ENCODE measurements around the gene ARPP19. TPM values are rescaled to one million over a fixed set of nuclear protein-coding genes. Genes with fewer than 3 reads are reported as not detected.
"Not testable (repeated sequence)": the region's sequence is repeated elsewhere in the genome, so short reads cannot be mapped to it uniquely, and the experiment has no call there.

The ARPP19 gene
- polyA plus RNA-seq, 1 donor from 2014 or later: 64.6 TPM

- H3K27ac Mint-ChIP-seq: no peak overlapping the region
- peaks cover 45 to 57% (median 47%) of the 10 kb centered on the region in 3 donors for H3K4me1 Mint-ChIP-seq
- H3K27me3 Mint-ChIP-seq: no peaks in the 10 kb centered on the region
- peak overlapping the region in 2 of 4 donors; percentile 72 to 81 for H3K4me3 Mint-ChIP-seq
- peaks cover 3% of the 10 kb centered on the region for H3K36me3 Mint-ChIP-seq
- H3K9me3 Mint-ChIP-seq: no peaks in the 10 kb centered on the region
Observed at GRCh38 chr15:52559575-52559974, 9.3 kb downstream of the ARPP19 start.

- peak overlapping the region in 2 of 4 donors; percentile 72 to 81 for H3K4me3 Mint-ChIP-seq
- no peaks in the 10 kb centered on the region for H3K9me3 Mint-ChIP-seq
- peaks cover 3% of the 10 kb centered on the region for H3K36me3 Mint-ChIP-seq
- peaks cover 44 to 59% (median 44%) of the 10 kb centered on the region in 3 donors for H3K4me1 Mint-ChIP-seq
- no peaks in the 10 kb centered on the region for H3K27me3 Mint-ChIP-seq
- H3K27ac Mint-ChIP-seq: peak overlapping the region in 2 of 3 donors; percentile 18 to 85
Observed at GRCh38 chr15:52559022-52559421, 9.8 kb downstream of the ARPP19 start.

- H3K9me3 Mint-ChIP-seq: no peaks in the 10 kb centered on the region
- no peaks in the 10 kb centered on the region for H3K27me3 Mint-ChIP-seq
- H3K36me3 Mint-ChIP-seq: peaks cover 3% of the 10 kb centered on the region
- peak overlapping the region in 2 of 3 donors; percentile 27 to 83 for H3K27ac Mint-ChIP-seq
- H3K4me3 Mint-ChIP-seq: peak overlapping the region in 1 of 4 donors; percentile 81
- H3K4me1 Mint-ChIP-seq: peaks cover 44 to 61% (median 47%) of the 10 kb centered on the region in 3 donors
Observed at GRCh38 chr15:52558196-52558595, 10.6 kb downstream of the ARPP19 start.

DNA sequence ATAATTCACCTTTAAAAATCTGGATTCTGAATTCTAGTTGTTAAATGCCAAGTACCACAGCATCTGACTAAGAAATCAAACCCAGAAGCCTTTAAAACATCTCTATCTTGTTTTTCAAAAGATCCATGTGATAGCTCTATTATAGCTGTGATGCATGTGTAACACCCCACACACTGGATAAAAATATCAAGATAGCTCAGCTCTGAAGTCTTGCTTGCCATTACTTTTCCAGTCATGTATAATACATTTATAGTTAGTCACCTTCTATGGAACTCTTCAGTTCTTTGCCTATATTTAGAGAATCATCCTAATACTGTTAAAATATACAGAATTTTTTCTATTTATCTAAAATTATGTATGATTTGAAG lies 11.6 kb downstream of the ARPP19 start:
- no peak overlapping the region for H3K27ac Mint-ChIP-seq
- no peak overlapping the region for H3K4me3 Mint-ChIP-seq
- H3K9me3 Mint-ChIP-seq: no peaks in the 10 kb centered on the region
- H3K36me3 Mint-ChIP-seq: peaks cover 3% of the 10 kb centered on the region
- H3K27me3 Mint-ChIP-seq: no peaks in the 10 kb centered on the region
- H3K4me1 Mint-ChIP-seq: peaks cover 40 to 57% (median 44%) of the 10 kb centered on the region in 3 donors

- peaks cover 3% of the 10 kb centered on the region for H3K36me3 Mint-ChIP-seq
- peaks cover 38 to 57% (median 44%) of the 10 kb centered on the region in 3 donors for H3K4me1 Mint-ChIP-seq
- peak overlapping the region in 2 of 3 donors; percentile 26 to 66 for H3K27ac Mint-ChIP-seq
- H3K9me3 Mint-ChIP-seq: no peaks in the 10 kb centered on the region
- H3K4me3 Mint-ChIP-seq: no peak overlapping the region
- no peaks in the 10 kb centered on the region for H3K27me3 Mint-ChIP-seq
Observed at GRCh38 chr15:52556524-52557273, 12.1 kb downstream of the ARPP19 start.

DNA sequence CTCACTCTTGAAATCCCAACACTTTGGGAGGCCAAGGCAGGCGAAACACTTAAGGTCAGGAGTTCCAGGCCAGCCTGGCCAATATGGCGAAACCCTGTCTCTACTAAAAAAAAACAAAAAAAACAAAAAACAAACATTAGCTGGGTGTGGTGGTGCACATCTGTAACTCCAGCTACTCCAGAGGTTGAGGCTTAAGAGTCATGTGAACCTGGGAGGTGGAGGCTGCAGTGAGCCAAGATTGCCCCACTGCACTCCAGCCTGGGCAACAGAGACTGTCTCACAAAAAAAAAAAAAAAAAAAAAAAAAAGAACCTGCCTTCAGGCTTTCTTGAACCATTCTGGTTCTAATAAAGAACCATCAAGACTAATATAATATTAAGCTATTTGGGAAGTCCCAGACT lies 16.5 kb downstream of the ARPP19 start:
- Mint-ChIP-seq H3K9me3 (no peaks in the 10 kb centered on the region), H3K36me3 (peaks cover 7% of the 10 kb centered on the region), H3K4me1 (peaks cover 16 to 31% (median 17%) of the 10 kb centered on the region in 3 donors), H3K4me3 (no peak overlapping the region), H3K27me3 (no peaks in the 10 kb centered on the region), H3K27ac (no peak overlapping the region)

GRCh38 chr15:52551762-52552161 lies 17.1 kb downstream of the ARPP19 start:
- Mint-ChIP-seq H3K27me3 (no peaks in the 10 kb centered on the region), H3K4me1 (peaks cover 16 to 29% (median 16%) of the 10 kb centered on the region in 3 donors), H3K36me3 (peaks cover 9% of the 10 kb centered on the region), H3K9me3 (no peaks in the 10 kb centered on the region), H3K27ac (no peak overlapping the region), H3K4me3 (no peak overlapping the region)

DNA sequence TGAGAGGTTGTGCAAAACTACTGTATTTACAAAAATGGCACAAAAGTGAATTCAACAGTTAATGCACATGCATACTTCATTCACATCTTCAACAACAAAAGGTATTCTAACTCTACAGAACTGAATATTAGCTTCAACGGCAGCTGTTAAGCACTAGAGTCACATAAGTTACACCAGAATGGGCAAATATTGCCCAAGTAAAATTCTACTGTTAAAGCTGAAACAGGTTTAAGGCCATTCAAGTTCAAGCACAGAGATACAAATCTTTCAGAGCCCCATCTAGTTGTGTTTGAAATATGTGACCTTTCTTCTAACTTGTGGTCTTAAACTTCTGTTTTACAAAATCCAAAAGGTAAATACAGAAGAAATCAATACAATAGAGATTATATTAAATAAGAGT lies 17.6 kb downstream of the ARPP19 start:
- H3K4me3 Mint-ChIP-seq, H3K9me3 Mint-ChIP-seq, H3K27me3 Mint-ChIP-seq, H3K27ac Mint-ChIP-seq: not testable (repeated sequence)
- Mint-ChIP-seq H3K36me3 (peaks cover 14% of the 10 kb centered on the region), H3K4me1 (peaks cover 13 to 23% (median 16%) of the 10 kb centered on the region in 3 donors)

DNA sequence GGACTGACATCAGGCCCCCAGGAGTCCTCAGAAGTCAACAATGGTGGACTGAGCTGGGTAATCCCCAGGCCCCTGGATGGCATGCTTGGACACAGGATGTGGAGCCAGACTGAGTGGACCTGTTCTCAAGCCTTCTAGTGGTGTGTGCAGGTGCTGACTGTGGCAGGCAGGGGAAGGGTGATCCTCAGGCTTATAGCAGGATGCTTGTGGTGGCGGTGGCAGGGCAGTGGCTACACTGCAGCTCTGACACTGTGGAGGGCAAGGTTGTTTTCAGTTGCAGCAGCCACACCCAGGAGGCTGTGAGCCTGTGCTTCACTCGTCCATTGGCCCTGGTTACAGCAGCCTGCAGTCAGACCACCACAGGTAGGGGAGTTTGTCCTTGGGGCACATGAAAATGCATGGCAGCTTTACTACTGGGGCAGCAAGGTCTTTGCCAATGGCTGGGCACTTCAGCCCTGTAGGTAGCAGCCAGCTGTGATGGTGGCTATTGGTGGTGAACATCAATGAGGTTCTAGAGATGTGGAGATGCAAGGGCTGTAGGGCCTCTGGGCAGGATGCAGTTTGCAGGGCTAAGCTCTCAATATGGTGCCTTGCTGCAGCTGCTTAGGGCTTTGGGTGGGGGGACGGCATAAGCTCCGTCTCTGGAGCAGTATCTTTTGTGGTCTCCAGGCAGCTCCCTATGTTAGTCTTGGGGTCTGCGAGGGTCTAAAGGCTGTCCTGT lies 22.6 kb downstream of the ARPP19 start:
- peaks cover 14% of the 10 kb centered on the region for H3K36me3 Mint-ChIP-seq
- peaks cover 0 to 5% (median 0%) of the 10 kb centered on the region in 3 donors for H3K4me1 Mint-ChIP-seq
- peak overlapping the region in 1 of 4 donors; percentile 65 for H3K4me3 Mint-ChIP-seq
- peaks cover 0 to 8% (median 3%) of the 10 kb centered on the region in 3 donors for H3K9me3 Mint-ChIP-seq
- H3K27me3 Mint-ChIP-seq: no peaks in the 10 kb centered on the region
- H3K27ac Mint-ChIP-seq: peak overlapping the region in 1 of 3 donors; percentile 68

GRCh38 chr15:52540374-52541012 lies 28.3 kb downstream of the ARPP19 start:
- Mint-ChIP-seq H3K9me3 (peaks cover 3 to 16% (median 6%) of the 10 kb centered on the region in 3 donors), H3K27ac (peak overlapping the region in 1 of 3 donors; percentile 41), H3K4me3 (no peak overlapping the region), H3K36me3 (peaks cover 5% of the 10 kb centered on the region), H3K4me1 (no peaks in the 10 kb centered on the region), H3K27me3 (no peaks in the 10 kb centered on the region)

DNA sequence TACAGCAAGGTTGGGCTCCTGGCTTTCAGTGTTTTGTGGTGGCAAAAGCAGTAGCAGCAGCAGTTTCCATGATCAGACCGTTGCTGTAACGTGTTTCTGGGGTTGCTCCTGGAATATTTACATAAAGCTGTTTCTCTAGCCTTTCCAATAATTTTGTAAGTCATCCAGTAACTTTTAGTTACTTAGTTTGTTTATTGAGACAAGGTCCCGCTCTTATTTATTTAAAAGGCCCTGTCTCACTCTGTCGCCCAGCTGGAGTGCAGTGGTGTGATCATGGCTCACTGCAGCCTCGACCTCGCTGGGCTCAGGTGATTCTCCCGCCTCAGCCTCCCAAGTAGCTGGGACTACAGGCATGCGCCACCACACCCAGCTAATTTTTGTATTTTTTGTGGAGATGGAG lies 31.4 kb downstream of the ARPP19 start:
- Mint-ChIP-seq H3K4me3 (no peak overlapping the region), H3K27ac (no peak overlapping the region), H3K4me1 (peaks cover 0 to 4% (median 0%) of the 10 kb centered on the region in 3 donors), H3K9me3 (peaks cover 3 to 10% (median 6%) of the 10 kb centered on the region in 3 donors), H3K36me3 (peaks cover 5% of the 10 kb centered on the region), H3K27me3 (no peaks in the 10 kb centered on the region)

DNA sequence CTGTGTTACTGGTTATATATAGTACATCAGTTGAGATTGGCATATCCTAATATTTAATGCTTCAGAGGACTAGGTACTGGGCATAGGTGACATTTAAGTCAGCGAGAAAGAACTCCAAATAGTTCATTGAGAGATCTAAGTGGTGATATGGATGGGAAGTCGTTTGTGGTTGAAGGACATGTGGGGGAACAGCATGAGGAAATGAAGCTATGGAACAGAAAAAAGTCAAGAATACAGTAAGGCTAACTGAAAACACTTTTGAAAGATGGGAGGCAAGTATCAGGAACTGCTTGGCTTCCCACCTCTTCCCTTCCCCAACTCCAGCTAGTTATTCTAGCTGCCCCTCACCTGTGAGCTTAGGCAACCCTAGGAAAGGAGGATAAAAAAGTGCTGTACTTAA lies 36.4 kb downstream of the ARPP19 start:
- Mint-ChIP-seq H3K4me3 (peak overlapping the region in 1 of 4 donors; percentile 31), H3K27ac (no peak overlapping the region), H3K36me3 (no peaks in the 10 kb centered on the region), H3K9me3 (no peaks in the 10 kb centered on the region), H3K4me1 (peaks cover 8 to 16% (median 15%) of the 10 kb centered on the region in 3 donors), H3K27me3 (no peaks in the 10 kb centered on the region)

GRCh38 chr15:52529940-52530339 lies 38.9 kb downstream of the ARPP19 start:
- H3K9me3 Mint-ChIP-seq: no peaks in the 10 kb centered on the region
- H3K4me1 Mint-ChIP-seq: peaks cover 11 to 33% (median 31%) of the 10 kb centered on the region in 3 donors
- no peaks in the 10 kb centered on the region for H3K36me3 Mint-ChIP-seq
- peak overlapping the region; percentile 76 to 90 (median 82) for H3K27ac Mint-ChIP-seq
- H3K27me3 Mint-ChIP-seq: no peaks in the 10 kb centered on the region
- peak overlapping the region; percentile 81 to 100 (median 92) for H3K4me3 Mint-ChIP-seq

GRCh38 chr15:52529341-52529924 lies 39.4 kb downstream of the ARPP19 start:
- Mint-ChIP-seq H3K27ac (peak overlapping the region; percentile 76 to 90 (median 82)), H3K27me3 (no peaks in the 10 kb centered on the region), H3K4me1 (peaks cover 11 to 33% (median 33%) of the 10 kb centered on the region in 3 donors), H3K9me3 (no peaks in the 10 kb centered on the region), H3K36me3 (no peaks in the 10 kb centered on the region), H3K4me3 (peak overlapping the region; percentile 81 to 100 (median 92))

All from IgD-negative memory B cell (primary cell).